ENCODE data around the gene CNR2.

The CNR2 gene

DNA sequence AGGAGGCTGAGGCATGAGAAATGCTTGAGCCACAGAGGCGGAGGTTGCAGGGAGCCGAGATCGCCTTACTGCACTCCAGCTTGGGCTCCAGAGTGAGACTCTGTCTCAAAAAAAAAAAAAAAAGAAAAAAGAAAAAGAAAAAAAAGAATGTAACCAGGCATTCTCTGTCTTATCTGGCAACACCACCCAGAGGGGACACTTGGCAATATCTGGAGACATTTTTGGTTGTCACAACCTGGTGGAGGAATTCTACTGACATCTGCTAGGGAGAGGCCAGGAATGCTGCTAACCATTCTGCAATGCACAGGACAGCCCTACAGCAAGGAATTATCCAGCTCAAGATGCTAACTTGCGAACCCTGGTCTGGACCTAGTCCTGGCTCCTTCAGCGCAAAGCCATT lies 2.3 kb upstream of the CNR2 start:
- DNase-seq (ENCODE audit: low read depth) = no peak
- TF ChIP-seq, protein P1, sequence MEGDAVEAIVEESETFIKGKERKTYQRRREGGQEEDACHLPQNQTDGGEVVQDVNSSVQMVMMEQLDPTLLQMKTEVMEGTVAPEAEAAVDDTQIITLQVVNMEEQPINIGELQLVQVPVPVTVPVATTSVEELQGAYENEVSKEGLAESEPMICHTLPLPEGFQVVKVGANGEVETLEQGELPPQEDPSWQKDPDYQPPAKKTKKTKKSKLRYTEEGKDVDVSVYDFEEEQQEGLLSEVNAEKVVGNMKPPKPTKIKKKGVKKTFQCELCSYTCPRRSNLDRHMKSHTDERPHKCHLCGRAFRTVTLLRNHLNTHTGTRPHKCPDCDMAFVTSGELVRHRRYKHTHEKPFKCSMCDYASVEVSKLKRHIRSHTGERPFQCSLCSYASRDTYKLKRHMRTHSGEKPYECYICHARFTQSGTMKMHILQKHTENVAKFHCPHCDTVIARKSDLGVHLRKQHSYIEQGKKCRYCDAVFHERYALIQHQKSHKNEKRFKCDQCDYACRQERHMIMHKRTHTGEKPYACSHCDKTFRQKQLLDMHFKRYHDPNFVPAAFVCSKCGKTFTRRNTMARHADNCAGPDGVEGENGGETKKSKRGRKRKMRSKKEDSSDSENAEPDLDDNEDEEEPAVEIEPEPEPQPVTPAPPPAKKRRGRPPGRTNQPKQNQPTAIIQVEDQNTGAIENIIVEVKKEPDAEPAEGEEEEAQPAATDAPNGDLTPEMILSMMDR (IDR thresholded peaks at IDR 0.05; ENCODE audit: insufficient read depth, low read depth, low read length, missing control alignments) = no peak
- no peak overlapping the region for H3K4me3 ChIP-seq (ENCODE audit: low read depth, low read length)

DNA sequence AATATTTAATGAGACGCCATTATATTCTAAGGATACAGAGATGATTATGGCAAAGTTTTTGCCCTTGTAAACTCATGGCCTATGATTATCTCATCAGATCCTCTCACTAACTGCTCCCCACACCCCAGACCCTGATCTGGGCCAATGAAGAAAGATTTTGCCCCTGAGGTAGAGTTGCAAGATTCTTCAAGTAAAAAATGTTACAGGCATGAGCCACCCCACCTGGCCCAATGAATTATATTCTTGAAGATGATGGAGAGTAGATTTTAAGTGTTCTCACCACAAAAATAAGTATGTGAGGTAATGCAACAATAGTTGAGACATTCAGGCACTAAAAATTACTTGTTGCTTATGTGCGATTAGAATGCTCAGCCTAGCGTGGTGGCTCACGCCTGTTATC lies 1.8 kb upstream of the CNR2 start:
- TF ChIP-seq, protein P1 (IDR thresholded peaks at IDR 0.05; ENCODE audit: insufficient read depth, low read depth, low read length, missing control alignments) = no peak
- no peak for DNase-seq (ENCODE audit: low read depth)
- H3K4me3 ChIP-seq (ENCODE audit: low read depth, low read length) = no peak overlapping the region

DNA sequence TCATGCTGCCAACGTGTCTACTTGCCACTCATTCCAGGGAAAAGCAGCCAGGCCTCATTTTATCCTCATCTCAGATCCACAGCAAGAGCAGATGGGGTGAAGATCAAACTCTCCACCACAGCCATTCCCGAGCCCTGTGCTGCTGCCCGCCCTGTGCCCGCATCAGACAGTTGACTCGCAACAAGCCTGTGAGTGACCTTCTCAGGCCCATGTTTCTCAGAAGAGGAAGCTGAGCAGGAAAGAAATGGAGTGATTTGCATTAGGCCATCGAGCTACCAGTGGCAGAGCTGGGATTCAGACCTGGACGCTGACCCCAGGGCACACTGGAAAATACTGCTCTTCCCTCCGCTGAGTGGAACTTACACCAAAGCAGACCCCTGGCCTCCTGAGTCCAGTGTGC lies 1.2 kb downstream of the CNR2 start:
- TF ChIP-seq, protein P1 (IDR thresholded peaks at IDR 0.05; ENCODE audit: insufficient read depth, low read depth, low read length, missing control alignments) = no peak
- peak overlapping the region; percentile 75 for H3K4me3 ChIP-seq (ENCODE audit: low read depth, low read length)
- DNase-seq (ENCODE audit: low read depth) = peak; percentile 48

DNA sequence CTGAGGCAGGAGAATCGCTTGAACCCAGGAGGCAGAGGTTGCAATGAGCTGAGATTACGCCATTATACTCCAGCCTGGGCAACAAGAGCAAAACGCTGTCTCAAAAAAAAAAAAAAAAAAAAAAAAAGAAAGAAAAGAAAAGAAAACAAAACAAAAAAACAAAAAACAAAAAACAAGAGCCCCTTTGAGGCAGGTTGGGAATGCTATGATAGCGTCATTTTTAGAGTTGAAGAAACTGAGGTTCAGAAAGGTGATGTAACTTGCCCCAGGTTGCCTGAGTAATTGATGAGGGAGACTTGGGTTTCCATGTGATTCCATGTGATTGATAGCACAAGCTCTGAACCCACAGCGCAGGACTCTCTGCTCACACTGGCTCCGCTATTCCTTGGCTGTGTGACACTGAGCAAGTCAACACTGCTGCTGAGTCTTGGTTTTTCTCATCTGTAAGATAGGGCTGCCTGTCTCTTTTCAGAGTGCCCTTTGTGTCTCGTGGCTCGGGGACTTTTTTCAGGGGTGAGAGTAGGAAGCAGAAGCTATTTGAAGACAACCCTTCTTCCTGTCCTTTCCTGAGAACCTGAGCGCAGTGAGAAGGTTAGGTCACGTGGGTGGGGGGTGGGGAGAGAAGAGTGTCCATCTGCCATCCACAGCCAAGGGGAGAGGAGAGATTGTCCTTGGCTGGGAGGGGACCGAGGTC lies 2.5 kb downstream of the CNR2 start:
- peak; percentile 93 for DNase-seq (ENCODE audit: low read depth)
- peak overlapping the region; percentile 75 for H3K4me3 ChIP-seq (ENCODE audit: low read depth, low read length)
- TF ChIP-seq, protein P1 (IDR thresholded peaks at IDR 0.05; ENCODE audit: insufficient read depth, low read depth, low read length, missing control alignments) = no peak

DNA sequence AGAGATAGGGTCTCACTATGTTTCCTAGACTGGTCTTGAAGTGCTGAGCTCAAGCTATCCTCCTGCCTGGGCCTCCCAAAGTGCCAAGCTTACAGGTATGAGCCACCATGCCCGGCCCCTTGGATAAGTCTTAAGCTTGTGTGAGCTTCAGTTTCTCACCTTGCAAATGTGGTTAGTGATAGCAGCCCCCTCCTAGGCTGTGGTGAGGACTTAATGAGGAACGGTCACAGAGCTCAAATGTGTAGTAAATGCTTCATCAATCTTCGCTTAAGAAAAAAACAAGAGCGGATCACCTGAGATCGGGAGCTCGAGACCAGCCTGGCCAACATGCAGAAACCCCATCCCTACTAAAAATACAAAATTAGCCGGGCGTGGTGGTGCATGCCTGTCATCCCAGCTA lies 3.0 kb downstream of the CNR2 start:
- DNase-seq (ENCODE audit: low read depth) = peak; percentile 73
- peak overlapping the region; percentile 75 for H3K4me3 ChIP-seq (ENCODE audit: low read depth, low read length)
- TF ChIP-seq, protein P1 (IDR thresholded peaks at IDR 0.05; ENCODE audit: insufficient read depth, low read depth, low read length, missing control alignments) = no peak

DNA sequence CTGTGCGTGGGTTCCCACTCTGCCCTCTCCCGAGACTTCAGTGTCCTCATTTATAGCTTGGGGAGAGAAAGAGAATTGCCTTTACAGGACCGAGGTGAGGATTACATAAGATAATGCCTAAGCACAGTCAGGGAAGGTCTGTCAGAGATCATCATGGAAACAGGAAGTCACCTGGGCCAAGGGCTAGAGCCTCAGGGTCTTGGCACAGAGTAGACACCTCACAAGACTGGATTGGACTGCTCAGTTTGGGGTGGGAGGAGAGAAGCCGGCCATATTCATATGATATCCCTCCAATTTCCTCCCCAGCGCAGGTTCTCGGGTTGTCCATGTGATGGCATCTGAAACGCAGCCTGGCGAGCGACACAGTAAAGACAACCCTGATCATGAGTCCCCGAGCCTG lies 3.8 kb downstream of the CNR2 start:
- H3K4me3 ChIP-seq (ENCODE audit: low read depth, low read length) = peak overlapping the region; percentile 75
- DNase-seq (ENCODE audit: low read depth) = peak; percentile 89

More for the DNA sequence above, 3.8 kb downstream of the CNR2 start:
- TF ChIP-seq, protein P1 (IDR thresholded peaks at IDR 0.05; ENCODE audit: insufficient read depth, low read depth, low read length, missing control alignments) = no peak
